CD4-positive, alpha-beta T cell treated with Interferon alpha-2 for 1 hour (primary cell): ENCODE measurements around the gene MAP2K1.
"Not testable (repeated sequence)": the region's sequence is repeated elsewhere in the genome, so short reads cannot be mapped to it uniquely, and the experiment has no call there.

Source experiments
- DNase-seq, 2 donors: peaks; one replicate each; pipeline ENCODE4 v3.0.0-alpha.2; 2020 to 2022

Gene MAP2K1

DNA sequence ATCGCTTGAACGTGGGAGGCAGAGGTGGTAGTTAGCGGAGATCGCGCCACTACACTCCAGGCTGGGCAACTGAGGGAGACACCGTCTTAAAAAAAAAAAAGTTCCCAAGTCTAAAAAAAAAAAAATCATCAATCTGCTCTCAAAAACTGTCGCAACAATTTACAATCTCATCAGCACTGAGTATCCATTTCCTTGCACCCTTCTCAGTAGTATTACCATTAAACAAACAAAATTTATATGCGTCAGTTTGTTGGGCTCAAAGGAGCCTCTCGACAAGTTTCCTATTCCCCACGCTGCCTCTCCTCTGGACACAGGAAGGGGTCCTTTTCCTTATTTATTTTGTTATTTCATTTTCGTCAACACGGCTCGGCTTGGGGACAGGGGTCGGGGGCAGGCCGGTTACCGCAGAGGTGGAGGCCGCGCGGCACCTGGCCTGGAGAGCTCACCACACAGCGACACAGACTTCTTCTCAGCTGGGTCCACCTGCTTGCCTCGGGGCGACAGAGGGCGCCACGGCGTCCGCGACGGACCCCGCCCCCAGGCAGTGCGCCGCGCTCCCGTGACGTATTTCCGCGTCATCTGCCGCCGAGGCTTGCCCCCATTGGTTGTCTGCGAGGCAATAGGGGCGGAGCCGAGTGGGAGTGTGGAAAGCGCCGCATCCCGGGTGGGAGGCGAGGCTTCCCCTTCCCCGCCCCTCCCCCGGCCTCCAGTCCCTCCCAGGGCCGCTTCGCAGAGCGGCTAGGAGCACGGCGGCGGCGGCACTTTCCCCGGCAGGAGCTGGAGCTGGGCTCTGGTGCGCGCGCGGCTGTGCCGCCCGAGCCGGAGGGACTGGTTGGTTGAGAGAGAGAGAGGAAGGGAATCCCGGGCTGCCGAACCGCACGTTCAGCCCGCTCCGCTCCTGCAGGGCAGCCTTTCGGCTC lies at the start of gene MAP2K1:
Gene MAP2K1, plus strand, starts transcription at position 709 of the 920 bp plus-strand sequence. CDS start 436 bp downstream, outside the sequence.
- peak; percentile 97 to 98 for DNase-seq

DNA sequence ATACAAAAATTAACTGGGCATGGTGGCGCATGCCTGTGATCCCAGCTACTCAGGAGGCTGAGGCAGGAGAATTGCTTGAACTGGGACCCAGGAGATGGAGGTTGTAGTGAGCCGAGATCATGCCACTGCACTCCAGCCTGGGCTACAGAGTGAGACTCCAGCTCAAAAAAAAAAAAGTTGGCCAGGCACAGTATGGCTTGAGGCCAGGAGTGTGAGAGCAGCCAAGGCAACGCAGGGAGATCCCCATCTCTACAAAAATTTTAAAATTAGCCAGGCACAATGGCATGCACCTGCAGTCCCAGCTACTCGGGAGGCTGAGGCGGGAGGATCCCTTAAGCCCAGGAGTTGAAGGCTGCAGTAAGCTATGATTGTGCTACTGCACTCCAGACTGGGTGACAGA lies 38.2 kb upstream of the MAP2K1 start:
- DNase-seq = not testable (repeated sequence)

DNA sequence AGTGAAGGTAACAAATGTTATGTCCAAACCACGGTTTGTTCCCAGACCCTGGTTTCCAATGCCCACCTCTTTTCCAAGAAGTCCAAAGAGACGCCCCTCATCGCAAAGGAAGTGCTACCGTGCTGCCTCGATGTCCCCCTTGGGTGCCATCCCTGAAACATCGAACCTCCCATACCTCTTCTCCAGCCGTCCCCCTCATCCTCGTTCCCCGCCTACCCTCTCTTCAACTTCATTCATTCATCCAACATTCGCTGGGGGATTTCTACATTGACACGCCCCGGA lies 30.7 kb upstream of the MAP2K1 start:
- no peak for DNase-seq

DNA sequence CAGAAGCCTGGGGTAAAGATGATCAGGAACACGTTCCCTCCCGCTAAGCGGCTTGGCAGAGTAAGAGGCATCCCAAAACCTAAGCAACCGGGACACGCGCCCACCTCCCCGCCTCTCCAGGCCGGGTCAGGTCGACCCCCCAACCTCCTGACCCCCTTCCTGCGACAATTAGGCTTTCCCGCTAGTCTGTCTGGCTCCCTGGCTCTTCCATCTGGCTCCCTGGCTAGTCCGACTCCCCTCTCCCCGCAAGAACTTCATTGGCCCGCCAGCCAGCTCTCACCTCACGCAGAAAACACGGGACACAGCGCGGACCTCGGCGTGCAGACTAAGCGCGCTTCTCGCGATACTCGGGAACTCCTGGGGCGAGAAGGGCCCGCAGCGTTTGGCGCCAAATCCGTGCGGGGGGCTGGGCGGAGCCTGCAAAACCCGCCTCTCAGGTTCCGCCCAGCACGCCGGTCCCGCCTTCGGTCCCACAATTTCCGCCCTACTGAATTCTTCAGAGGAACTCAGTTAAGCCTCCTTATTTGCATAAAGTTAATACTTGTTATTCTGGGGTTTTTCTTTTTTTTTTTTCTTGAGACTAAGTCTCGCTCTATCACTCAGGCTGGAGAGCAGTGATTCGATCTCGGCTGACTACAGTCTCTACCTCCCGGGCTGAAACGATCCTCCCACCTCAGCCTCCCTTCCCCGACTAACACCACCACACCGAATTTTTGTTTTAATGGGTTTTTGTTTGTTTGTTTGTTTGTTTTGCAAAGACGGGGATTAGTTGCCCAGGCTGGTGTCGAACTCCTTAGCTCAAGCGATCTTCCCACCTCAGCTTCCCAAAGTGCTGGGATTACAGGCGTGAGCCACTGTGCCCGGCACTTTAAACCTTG lies 30.1 kb upstream of the MAP2K1 start, which contains the start of gene TIPIN:
Gene TIPIN, minus strand, starts transcription at position 327 of the 878 bp plus-strand sequence. CDS start 3,738 bp downstream, outside the sequence.
- peak; percentile 96 to 98 for DNase-seq

DNA sequence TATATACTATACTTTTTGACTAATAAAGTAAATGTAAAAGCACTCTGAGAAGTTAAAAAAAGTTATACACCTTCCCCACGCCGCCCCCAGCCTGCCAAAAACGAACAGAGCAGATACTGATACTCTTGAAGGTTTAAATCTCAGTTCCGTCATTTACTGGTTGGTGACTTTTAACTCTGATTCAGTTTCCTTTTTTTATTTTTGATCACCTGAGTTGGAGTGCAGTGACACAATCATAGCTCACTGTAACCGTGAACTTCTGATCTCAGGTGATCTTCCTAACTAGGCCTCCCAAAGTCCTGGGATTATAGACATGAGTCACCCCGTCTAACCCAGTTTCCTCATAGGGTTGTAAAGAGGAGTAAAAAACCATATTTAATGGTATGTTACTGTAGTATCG lies 27.0 kb upstream of the MAP2K1 start:
- no peak for DNase-seq

DNA sequence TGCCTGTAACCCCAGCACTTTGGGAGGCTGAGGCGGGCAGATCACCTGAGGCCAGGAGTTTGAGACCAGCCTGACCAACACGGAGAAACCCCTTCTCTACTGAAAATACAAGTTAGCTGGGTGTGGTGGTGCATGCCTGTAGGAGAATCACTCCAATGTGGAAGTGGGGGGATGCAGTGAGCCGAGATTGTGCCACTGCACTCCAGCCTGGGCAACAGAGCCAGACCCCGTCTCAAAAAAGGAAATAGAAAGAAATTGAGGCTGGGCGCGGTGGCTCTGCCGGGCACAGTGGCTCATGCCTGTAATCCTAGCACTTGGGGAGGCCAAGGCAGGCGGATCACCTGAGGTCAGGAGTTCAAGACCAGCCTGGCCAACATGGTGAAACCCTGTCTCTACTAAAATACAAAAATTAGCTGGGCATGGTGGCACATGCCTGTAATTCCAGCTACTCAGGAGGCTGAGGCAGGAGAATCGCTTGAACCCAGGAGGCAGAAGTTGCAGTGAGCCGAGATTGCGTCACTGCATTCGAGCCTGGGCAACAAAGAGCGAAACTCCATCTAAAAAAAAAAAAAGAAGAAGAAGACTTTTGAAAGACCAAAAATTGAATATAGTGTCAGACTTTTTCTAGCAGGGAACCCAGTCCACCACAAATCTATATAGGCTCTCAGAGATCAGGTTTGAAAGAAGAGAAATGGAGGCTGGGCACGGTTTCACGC lies 24.8 kb upstream of the MAP2K1 start:
- DNase-seq = not testable (repeated sequence)

DNA sequence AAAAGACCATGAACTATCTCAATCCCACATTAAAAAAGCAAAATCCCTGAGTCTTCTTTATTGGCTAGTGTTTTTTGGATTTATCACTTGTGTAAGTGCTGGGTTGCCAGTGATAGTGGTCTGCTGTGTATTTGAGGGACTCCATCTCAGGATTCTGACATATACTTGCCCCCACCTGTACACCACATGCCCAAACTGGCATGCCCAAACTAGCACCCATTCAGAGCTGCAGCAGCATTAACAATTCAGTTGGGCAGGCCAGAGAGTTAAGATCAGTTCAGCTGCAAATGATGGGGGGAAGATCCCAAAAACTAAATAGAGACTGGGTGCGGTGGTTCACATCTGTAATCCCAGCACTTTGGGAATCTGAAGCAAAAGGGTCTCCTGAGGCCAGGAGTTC lies 23.9 kb upstream of the MAP2K1 start:
- DNase-seq = no peak

DNA sequence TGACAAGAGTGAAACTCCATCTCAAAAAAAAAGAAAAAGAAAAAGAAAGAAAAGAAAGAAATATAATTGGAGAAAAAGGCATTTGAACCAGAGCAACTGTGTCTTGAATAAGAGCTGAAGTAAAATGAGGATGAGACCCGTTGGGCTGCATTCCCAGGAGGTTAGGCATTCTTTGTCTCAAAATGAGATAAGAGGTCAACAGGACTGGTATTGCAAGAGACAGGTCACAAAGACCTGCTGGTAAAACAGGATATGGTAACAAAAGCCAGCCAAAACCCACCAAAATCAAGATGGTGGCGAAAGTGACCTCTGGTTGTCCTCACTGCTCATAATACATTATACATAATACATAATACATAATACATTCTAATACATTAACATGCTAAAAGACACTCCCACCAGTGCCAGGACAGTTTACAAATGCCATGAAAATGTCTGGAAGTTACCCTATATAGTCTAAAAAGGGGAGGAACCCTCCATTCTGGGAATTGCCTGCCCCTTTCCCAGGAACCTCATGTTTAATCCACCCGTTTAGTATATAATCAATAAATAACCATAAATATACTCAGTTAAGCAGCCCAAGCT lies 21.7 kb upstream of the MAP2K1 start:
- no peak for DNase-seq

DNA sequence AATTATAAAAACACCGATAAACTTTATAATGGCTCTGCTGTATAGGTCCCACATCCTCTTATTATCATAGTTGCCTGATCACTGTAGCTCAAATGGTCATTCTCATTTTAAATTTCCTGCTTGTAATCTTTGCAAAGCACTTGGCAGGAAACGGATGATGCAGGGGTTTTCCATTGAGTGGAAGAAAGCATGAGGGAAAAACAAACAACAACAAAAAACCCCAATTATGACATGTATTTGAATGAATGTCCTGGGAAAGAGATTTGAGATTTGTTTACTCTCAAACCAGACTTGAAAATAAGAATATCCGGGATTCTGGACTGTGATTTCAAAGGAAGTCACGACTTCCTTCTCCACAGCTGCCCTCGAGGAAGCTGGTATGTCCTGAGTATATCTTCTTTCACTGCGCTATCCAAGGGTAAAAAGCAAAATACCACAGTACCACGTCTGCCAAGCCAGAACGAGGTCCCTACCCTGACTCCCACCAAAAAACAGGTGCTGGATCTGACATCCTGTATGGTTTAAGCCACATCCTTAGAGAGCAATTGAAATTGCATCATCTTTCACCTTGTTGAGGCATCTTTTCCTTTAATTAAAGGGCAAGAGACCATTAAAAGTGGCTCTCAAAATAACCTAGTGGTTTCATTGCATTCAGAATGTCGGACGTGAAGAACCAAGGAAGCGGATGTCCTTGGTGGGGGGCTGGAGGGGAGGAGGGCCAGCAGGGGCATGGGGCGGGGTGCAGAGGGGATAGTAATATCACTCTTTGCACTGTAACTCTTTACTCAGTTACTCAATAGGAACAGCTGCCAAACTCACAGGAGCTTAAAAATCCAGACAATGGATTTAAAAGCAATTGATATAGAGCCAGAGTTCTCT lies 16.7 kb upstream of the MAP2K1 start:
- peak in 1 of 2 donors; percentile 42 for DNase-seq

DNA sequence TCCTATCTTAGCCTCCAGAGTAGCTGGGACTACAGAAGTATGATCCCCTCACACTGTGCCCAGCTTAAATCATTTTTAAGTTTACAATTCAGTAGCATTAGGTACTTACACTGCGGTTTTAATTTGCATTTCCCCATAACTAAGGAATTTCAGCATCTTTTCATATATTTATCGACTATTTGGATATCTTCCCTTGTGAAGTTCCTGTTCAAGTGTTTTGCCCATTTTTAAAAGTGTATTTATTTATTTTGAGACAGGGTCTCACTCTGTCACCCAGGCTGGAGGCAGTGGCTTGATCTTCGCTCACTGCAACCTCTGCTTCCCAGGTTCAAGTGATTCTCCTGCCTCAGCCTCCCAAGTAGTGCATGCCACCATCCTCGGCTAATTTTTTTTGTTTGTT lies 12.5 kb upstream of the MAP2K1 start:
- DNase-seq = no peak

DNA sequence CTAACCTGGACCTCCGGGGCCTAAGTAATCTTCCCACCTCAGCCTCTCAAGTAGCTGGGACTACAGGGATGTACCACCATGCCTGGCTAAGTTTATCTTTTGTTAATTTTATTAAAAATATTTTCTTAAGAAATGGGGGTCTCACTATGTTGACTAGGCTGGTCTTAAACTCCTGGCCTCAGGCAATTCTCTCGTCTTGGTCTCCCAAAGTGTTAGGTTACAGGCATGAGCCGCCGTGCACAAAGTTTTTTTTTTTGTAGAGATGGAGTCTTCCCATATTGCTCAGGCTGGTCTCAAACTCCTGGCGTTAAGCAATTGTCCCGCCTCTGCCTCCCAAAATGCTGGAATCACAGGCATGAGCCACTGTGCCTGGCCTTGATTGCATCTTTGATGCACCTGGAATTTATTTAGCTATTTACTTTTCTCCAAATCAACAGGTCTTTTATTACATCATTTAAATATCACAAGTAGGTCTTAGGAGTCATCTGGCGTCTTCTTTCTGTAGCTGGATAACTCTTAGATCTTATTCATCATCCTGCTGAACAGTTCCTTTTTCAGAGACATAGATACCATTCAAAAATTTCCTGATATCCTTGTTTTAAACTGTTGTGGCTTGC lies 7.8 kb upstream of the MAP2K1 start:
- no peak for DNase-seq

DNA sequence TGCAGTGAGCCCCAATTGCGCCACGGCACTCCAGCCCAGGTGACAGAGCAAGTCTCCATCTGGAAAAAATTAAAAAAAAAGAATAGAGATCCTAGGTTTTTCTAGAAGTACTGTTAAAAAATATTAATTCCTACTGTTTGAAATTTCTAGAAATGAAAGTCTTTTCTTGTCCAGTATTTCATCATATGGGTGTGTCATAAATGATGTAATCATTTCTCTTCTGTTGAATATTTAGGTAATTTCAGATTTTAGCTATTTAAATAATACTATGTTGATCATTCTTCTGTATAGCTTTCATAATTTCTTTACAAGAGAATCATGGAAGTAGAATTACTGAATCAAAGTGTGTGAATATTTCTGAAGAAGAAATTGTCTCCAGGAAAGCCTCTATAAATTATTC lies 5.3 kb upstream of the MAP2K1 start:
- DNase-seq = not testable (repeated sequence)

DNA sequence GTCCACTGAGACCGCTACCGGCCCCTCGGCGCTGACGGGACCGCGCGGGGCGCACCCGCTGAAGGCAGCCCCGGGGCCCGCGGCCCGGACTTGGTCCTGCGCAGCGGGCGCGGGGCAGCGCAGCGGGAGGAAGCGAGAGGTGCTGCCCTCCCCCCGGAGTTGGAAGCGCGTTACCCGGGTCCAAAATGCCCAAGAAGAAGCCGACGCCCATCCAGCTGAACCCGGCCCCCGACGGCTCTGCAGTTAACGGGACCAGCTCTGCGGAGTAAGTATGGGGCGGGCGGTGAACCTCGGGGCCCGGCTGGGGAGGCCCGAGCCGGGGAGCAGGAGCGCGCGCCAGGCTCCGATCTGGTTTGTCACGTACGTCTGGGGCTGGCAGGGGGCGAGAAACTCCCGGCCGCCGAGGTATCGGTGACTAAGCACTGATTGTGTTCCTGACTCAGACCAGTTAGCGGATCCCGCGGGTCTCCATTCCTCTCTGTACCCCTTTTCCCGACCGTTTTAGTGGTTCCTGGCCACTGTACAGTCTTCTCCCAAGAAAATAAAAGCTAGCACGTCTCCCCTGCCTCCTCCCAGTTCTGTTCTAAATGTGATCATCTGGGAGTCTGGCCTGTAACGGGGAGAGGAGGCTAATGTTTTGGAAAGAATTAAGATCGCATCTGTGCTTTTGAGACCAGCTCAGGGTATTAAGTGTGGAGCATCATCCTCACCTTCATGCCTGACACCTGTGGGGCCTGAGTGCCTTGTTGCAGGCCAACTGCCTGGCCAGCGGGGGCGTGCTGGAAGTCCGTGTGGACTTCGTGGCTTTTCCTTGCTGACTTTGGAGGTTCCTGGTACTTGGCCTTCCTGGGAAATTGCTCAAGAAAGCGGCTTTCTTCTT lies 691 bp downstream of the MAP2K1 start:
- DNase-seq = peak; percentile 48 to 60

DNA sequence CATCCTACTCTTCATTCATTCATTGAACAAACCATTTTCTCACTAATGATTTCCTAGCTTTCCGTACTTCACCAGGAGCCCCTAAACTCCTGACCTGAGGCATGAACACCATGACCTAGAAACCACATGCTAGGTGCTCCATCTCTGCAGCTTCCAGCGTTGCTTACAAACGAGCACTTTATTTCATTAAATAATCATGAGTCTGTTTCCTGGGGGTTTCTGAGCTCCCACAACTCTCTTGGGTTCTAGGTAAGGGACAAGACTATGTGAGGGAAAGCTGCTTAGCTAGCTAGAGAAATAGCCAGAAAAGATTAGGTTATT lies 1.3 kb downstream of the MAP2K1 start:
- no peak for DNase-seq

DNA sequence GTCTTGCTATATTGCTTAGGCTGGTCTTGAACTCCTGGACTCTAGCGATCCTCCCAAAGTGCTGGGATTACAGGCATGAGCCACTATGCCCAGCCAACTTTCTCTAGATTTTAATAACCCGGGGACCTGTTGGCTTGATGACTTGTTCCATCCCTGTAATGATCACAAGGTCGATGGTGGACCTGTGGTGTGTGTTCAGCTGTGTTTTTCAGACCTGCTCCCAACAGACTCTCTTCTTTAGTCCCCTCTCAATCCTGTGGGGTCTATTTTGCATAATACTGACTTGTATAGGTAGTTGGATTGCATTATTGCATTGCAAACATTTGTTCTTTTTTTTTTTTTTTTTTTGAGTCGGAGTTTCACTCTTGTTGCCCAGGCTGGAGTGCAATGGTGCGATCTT lies 1.9 kb downstream of the MAP2K1 start:
- no peak for DNase-seq

DNA sequence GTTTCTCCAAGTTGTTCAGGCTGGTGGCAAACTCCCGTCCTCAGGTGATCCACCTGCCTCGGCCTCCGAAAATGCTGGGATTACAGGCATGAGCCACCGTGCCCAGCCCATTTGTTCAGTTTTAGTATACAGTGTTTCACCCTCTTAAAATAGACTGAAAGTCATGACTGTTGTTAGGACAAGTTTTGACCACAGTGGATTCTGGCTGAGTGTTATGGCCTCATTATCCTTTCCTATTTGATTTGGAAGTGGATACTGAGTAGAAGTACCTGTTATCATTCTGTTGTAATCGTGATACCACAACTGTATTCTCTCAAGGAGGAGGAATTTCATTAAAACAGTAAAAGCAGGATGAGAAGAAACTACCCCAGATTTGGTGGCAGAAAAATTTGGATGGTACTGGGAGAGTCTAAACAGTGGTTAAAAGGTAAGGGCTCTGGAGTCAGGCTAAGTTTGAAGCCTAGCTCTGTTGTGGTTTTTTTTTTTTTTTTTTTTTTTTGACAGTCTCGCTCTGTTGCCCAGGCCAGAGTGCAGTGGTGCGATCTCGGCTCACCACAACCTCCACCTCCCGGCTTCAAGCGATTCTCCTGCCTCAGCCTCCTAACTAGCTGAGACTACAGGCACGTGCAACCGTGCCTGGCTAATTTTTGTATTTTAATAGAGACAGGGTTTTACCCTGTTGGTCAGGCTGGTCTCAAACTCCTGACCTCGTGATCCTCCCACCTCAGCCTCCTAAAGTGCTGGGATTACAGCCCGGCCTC lies 2.6 kb downstream of the MAP2K1 start:
- DNase-seq = peak; percentile 20 to 50

DNA sequence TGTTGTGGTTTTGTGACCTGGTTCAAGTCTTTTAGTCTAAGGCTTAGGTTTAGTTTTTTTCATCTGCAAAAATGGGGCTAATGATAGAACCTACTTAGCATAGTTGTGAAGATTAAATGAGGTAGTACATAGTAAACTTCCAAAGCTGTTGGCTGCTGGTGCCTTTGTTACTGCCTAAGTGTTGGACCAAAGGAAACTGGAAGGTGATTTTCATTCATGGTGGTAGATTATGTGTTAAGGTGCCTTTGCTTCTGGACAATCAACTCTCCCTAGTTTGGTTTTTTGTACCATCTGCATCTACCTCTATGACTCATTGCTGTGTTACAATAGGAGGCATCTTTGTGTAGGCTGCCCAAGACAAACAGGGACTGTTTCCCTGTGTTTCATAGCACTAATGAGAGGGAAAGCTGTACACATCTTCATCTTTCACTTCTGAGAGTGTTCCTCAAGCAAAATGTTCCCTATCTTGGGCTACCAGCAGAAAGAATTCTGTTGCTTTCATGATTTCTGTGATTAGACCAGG lies 3.2 kb downstream of the MAP2K1 start:
- DNase-seq = no peak

DNA sequence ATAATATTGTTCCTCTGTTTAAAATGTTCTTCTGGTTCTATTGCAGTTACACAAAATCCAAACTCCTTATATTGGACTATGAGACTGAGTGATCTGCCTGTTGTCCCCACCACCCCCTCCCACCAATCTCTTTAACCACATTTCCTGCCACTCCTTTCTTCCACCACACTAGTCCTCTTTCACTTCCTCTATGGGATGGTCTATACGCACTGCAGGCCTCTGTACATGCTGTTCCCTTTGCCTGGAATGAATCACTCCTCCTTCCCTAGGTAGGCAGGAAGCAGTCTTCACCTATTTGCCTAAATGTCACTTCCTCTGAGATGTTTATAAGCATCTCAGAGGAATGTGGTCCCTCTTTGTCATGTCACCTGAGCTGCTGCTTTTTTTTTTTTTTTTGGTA lies 4.0 kb downstream of the MAP2K1 start:
- peak; percentile 42 to 54 for DNase-seq

DNA sequence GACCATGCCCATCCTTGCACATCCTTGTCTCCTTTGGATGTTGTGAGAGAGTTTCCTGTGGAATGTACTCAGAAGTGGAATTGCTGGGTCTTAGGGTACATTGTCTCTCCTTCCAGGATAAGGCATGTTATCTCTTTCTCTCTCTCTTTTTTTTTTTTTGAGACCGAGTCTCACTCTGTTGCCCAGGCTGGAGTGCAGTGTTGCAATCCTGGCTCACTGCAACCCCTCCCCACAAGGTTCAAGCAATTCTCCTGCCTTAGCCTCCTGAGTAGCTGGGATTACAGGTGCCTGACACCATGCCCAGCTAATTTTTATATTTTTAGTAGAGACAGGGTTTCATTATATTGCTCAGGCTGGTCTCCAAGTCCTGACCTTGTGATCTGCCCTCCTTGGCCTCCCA lies 6.3 kb downstream of the MAP2K1 start:
- DNase-seq = not testable (repeated sequence)
